GM18519 (cell line): ENCODE data around the gene SPACA7.
"Not testable (repeated sequence)": the region's sequence is repeated elsewhere in the genome, so short reads cannot be mapped to it uniquely, and the experiment has no call there.

Source experiments
- ATAC-seq: cut with Tn5 transposase; IDR thresholded peaks from one replicate; pipeline ENCODE4 v1.9.1; 2021; ENCODE audit warnings: mild to moderate bottlenecking, moderate library complexity; ENCODE audit not compliant: unreplicated experiment, low FRiP score

SPACA7 gene

GRCh38 chr13:112349681-112350080, 26.5 kb upstream of the SPACA7 start:
- no peak for ATAC-seq

- no peak for ATAC-seq
Measured at GRCh38 chr13:112350300-112350699, 25.9 kb upstream of the SPACA7 start.

DNA sequence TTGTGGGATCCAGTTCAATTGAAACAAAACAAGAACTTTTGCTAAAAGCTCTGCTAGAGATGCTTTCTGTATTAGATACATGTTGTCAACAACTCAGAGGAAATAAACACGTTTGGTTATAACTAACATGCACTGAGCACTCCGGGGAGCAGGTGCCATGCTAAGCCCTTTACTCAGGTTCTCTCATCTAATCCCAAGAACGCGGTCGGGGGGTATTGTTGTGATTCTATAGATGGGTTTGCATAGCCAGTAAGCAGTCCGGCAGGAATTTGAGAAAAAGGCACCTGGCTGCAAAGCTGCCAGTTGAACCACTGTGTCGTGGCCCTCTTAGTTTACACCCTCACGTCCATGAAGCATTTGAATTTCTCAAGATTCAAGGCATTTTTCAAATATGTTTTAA, 24.3 kb upstream of the SPACA7 start:
- no peak for ATAC-seq

GRCh38 chr13:112353856-112354255, 22.3 kb upstream of the SPACA7 start:
- ATAC-seq: no peak

GRCh38 chr13:112354330-112355273, 21.6 kb upstream of the SPACA7 start:
- ATAC-seq: no peak

- ATAC-seq: no peak
Measured at GRCh38 chr13:112355274-112355838, 20.8 kb upstream of the SPACA7 start.

DNA sequence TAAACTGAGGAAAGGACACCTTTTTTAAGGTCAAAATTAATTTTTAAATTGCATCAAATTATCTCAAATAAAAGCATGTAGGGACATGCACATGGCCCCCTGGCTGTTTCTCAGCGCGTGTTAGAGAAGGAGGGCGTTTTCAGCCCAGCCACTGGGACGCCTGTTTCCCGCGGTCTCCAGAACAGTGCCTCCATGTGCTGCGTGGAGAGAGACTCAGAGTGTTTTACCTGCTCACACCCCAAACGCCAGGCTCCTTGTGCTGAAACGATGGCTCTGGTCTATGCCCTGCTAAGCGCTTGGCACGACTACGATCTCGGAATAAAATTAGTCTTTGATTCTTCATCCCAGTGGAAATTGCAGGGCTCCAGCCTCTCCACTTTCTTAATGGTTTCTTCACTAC, 20.0 kb upstream of the SPACA7 start:
- ATAC-seq: no peak

DNA sequence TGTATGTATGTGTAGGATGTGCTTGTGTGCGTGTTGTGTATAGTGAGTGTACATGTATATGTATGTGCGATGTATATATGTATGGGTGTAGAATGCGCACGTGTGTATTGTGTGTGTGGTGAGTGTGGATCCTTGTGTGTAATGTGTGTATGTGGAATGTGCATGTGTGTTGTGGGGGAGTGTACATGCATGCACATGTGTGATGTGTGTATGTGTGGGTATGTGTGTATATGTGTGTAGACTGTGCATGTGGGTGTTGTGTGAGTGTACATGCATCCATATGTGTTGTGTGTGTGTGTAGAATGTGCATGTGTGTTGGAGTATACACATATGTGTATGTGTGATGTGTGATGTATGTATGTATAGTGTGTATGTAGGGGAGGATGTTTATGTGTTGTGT, 18.0 kb upstream of the SPACA7 start:
- ATAC-seq: no peak

- no peak for ATAC-seq
Measured at GRCh38 chr13:112362021-112362420, 14.1 kb upstream of the SPACA7 start.

DNA sequence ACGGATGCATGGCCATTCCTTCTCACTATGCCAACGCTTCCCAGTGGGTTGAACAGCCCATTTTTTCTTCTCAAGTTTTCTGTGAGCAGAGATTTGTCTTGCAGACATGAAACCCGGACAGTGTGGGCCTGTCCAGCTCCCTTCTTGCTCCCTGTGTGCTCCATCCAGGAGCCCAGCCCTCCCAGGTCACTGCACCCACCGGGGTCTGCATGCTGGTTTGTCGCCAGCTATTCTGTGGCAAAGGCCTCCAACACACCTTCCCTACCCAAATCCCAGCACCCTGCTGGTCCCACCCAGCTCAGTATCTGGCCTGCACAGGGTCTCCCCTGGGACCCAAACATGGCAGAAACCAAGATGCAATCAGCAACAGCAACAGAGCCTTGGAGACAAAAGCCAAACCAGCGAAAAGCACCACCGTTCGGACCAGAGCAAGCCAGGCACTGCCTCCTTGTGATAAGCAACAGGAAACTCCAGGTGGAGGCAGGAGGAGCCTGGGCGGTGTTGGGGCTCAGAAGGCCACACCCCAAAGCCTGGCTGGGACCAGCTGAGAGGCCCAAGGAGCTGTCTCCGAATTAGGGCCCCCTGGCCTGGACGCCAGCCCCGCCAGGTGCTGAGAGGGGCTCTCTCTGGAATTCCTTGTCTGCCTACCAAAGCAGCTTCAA, 12.2 kb upstream of the SPACA7 start:
- no peak for ATAC-seq

- ATAC-seq: no peak
Measured at GRCh38 chr13:112366907-112367646, 9.1 kb upstream of the SPACA7 start.

DNA sequence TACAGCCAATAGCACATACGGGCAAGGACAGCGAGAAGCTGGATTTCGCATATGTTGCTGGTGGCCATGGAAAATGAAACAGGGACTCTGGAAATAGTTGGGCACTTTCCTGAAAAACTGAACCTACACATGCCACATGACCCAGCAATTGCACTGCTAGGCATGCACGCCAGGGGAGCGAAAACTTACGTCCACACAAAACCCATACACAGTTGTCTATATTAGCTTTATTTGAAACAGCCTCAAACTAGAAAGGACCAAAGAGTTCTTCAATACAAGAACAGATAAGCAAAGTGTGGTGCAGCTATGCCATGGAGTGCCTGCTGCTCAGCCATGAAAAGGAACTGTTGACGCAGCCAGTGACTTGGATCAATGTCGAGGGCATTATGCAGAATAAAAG, 7.3 kb upstream of the SPACA7 start:
- no peak for ATAC-seq

GRCh38 chr13:112370311-112370710, 5.8 kb upstream of the SPACA7 start:
- no peak for ATAC-seq

- no peak for ATAC-seq
Measured at GRCh38 chr13:112374271-112374670, 1.9 kb upstream of the SPACA7 start.

DNA sequence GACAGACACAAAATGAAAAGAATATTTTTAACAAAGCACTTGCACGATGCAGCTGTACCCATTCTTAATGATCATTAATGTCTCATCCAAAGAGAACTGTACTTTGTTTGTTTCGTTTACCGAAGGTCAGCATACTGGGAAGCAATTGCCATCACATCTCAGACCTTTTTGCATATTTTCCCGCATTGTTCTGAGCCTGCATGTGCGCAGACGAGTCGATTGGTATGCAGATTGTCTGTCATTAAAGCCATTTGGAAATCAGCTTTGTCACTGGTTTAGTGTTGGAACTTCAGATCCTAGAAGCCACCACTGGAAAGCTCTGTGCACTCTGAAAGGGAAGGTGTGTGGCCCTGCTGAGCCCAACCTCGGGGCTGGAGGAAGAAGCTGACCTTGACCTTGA, 15.6 kb downstream of the SPACA7 start:
- no peak for ATAC-seq

DNA sequence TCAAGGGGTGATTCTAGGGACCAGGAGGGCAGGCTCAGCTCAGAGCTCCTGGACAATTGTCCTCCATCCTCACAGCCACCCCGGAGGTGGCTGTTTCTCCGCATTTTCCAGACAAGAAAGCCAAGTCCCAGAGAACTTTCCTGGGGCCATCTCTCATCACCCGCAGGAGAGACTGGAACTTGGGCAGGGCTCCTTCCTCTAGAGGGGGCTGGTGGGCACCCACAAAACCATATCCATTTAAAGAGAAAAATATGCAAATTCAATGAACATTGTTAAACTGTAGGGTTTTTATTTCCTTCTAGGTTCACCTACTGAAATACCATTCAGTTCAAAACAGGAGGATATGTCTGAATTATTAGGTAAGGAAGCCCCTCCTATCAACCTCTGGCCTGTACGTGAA, 16.6 kb downstream of the SPACA7 start:
- no peak for ATAC-seq

- not testable (repeated sequence) for ATAC-seq
Measured at GRCh38 chr13:112395022-112395421, 18.9 kb downstream of the SPACA7 start.

DNA sequence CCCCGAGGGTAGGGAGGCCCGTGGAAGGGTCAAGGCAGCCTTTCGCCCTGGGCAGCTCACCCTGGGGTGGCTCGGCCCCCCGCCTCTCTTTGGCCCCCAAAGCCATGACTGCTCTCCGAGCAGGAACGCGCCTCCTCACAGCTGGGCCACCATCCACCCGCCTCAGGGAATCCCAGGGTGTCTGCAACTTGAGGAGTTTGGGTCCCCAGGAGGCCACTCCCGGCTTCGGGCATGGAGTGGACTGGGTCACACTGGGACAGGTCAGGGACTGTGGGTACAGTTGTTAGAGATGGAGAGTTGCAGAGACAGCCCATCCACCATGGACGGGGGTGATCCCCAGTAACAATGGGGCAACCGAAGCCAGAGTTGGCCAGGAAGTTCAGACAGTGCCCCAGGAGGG, 19.8 kb downstream of the SPACA7 start:
- not testable (repeated sequence) for ATAC-seq

- ATAC-seq: no peak
Measured at GRCh38 chr13:112397108-112397507, 21.0 kb downstream of the SPACA7 start.

GRCh38 chr13:112398347-112398746, 22.2 kb downstream of the SPACA7 start:
- ATAC-seq: not testable (repeated sequence)

DNA sequence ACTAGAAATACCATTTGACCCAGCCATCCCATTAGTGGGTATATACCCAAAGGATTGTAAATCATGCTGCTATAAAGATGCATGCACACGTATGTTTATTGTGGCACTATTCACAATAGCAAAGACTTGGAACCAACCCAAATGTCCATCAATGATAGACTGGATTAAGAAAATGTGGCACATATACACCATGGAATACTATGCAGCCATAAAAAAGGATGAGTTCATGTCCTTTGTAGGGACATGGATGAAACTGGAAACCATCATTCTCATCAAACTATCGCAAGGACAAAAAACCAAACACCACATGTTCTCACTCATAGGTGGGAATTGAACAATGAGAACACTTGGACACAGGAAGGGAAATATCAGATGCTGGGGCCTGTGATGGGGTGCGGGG, 33.7 kb downstream of the SPACA7 start:
- not testable (repeated sequence) for ATAC-seq
